HepG2 (cell line): ENCODE measurements around the gene NTN3. TPM values are rescaled to one million over a fixed set of nuclear protein-coding genes. Genes with fewer than 3 reads are reported as not detected.

Experiments
- BRF2 ChIP-seq: sonication (generic); formaldehyde crosslinking; IDR thresholded peaks from 2 replicates; pipeline ENCODE4 v1.8.1; 2022; ENCODE audit warnings: mild to moderate bottlenecking, missing genetic modification reagents
- ERF ChIP-seq: IDR thresholded peaks from 2 replicates; pipeline ENCODE4 v1.6.1; 2018; ENCODE audit warnings: missing biosample characterization, missing genetic modification reagents
- ETV5 ChIP-seq: IDR thresholded peaks from 2 replicates; pipeline ENCODE4 v1.6.1; 2018; ENCODE audit warnings: missing biosample characterization, missing genetic modification reagents, inconsistent platforms, borderline replicate concordance
- FOXK2 ChIP-seq: fragments of 450-650 bp; IDR thresholded peaks from 2 replicates; pipeline ENCODE4 v1.6.1; 2016
- FOXP4 ChIP-seq: sonication (generic); formaldehyde crosslinking; IDR thresholded peaks from 2 replicates; pipeline ENCODE4 v1.4.0; 2020; ENCODE audit warnings: missing genetic modification reagents
- HHEX ChIP-seq: IDR thresholded peaks from 2 replicates; pipeline ENCODE4 v1.6.1; 2016; ENCODE audit warnings: control low read depth
- HNF4A ChIP-seq: sonication (generic); formaldehyde crosslinking; IDR thresholded peaks from 2 replicates; pipeline ENCODE4 v1.4.0; 2020; ENCODE audit warnings: missing genetic modification reagents
- HOXA5 ChIP-seq: sonication (generic); formaldehyde crosslinking; IDR thresholded peaks from 2 replicates; pipeline ENCODE4 v1.4.0; 2020; ENCODE audit warnings: missing genetic modification reagents
- IRX3 ChIP-seq: sonication (generic); formaldehyde crosslinking; IDR thresholded peaks from 2 replicates; pipeline ENCODE4 v1.8.1; 2023; ENCODE audit warnings: mild to moderate bottlenecking, low read depth, missing genetic modification reagents, borderline replicate concordance
- JUND ChIP-seq: sonication (generic); formaldehyde crosslinking; IDR thresholded peaks from 2 replicates; pipeline ENCODE4 v1.8.0; 2022; ENCODE audit warnings: mild to moderate bottlenecking, missing genetic modification reagents
- MLX ChIP-seq: IDR thresholded peaks from 2 replicates; pipeline ENCODE4 v1.6.1; 2016
- MTF1 ChIP-seq: sonication (generic); formaldehyde crosslinking; IDR thresholded peaks from 2 replicates; pipeline ENCODE4 v1.5.0; 2020; ENCODE audit warnings: missing genetic modification reagents
- MXI1 ChIP-seq: IDR thresholded peaks from 3 replicates; pipeline ENCODE4 v1.6.1; 2012; ENCODE audit warnings: low read depth, low read length, inconsistent platforms, borderline replicate concordance
- RELA ChIP-seq: sonication (generic); formaldehyde crosslinking; IDR thresholded peaks from 2 replicates; pipeline ENCODE4 v1.4.0; 2020; ENCODE audit warnings: missing genetic modification reagents
- YEATS4 ChIP-seq: sonication (generic); formaldehyde crosslinking; IDR thresholded peaks from 2 replicates; pipeline ENCODE4 v1.4.0; 2020; ENCODE audit warnings: missing genetic modification reagents, borderline replicate concordance
- ZBTB46 ChIP-seq: sonication (generic); formaldehyde crosslinking; IDR thresholded peaks from 2 replicates; pipeline ENCODE4 v1.4.0; 2020; ENCODE audit warnings: mild to moderate bottlenecking, missing genetic modification reagents, borderline replicate concordance
- ZKSCAN8 ChIP-seq: IDR thresholded peaks from 2 replicates; pipeline ENCODE4 v1.6.1; 2016; ENCODE audit warnings: borderline replicate concordance, missing genetic modification reagents, missing compliant biosample characterization
- ZNF124 ChIP-seq: sonication (generic); formaldehyde crosslinking; IDR thresholded peaks from 2 replicates; pipeline ENCODE4 v1.4.0; 2020; ENCODE audit warnings: missing genetic modification reagents
- ZNF160 ChIP-seq: sonication (generic); formaldehyde crosslinking; IDR thresholded peaks from 2 replicates; pipeline ENCODE4 v1.8.0; 2022; ENCODE audit warnings: mild to moderate bottlenecking, inconsistent platforms, missing genetic modification reagents
- ZNF282 ChIP-seq: fragments of 450-650 bp; IDR thresholded peaks from 2 replicates; pipeline ENCODE4 v1.6.1; 2018; ENCODE audit not compliant: partially characterized antibody
- ZNF414 ChIP-seq: sonication (generic); formaldehyde crosslinking; IDR thresholded peaks from 2 replicates; pipeline ENCODE4 v1.5.0; 2020; ENCODE audit warnings: missing genetic modification reagents
- ZNF572 ChIP-seq: sonication (generic); formaldehyde crosslinking; IDR thresholded peaks from 2 replicates; pipeline ENCODE4 v1.5.1; 2020; ENCODE audit warnings: mild to moderate bottlenecking, missing genetic modification reagents
- ZNF615 ChIP-seq: sonication (generic); formaldehyde crosslinking; IDR thresholded peaks from 2 replicates; pipeline ENCODE4 v1.5.0; 2020; ENCODE audit warnings: mild to moderate bottlenecking, missing genetic modification reagents, borderline replicate concordance
- polyA plus RNA-seq, 8 experiments: library from polyadenylated mRNA; depleted of rRNA in 3 of 8; stranded (reverse) in 7 of 8; unstranded in 1 of 8; fragments of >200 nt; fragmentation: Illumina TruSeq in 4 of 8; extraction: Trizol in 4 of 8; gene quantifications; 2 replicates each; pipeline versions ENCODE4 v1.2.1 to v1.2.3, GENCODE V29; 2011 to 2016; ENCODE audit warnings: low read depth in 4 of 8, missing spikeins in 1 of 8, mixed read lengths in 1 of 8; ENCODE audit not compliant: insufficient read depth in 1 of 8
- total RNA-seq, 5 experiments: library from RNA; depleted of rRNA; stranded (reverse); fragments of >200 nt; fragmentation: Illumina TruSeq; extraction: Trizol; gene quantifications; 2 replicates each; pipeline ENCODE4 v1.2.3, GENCODE V29; 2016; ENCODE audit warnings: low read depth in 1 of 5
- TF ChIP-seq, protein P1 (sequence below): sonication (generic); formaldehyde crosslinking; IDR thresholded peaks from 2 replicates; pipeline ENCODE4 v1.8.0; 2022; ENCODE audit warnings: low read depth, missing genetic modification reagents

The NTN3 gene
- total and polyA plus RNA-seq, 2 of the 13 experiments (the other 11 are each of a cell fraction or from before 2014, with no cell fraction given): 0.09 to 0.20 TPM

- TF ChIP-seq ZBTB46 (CRISPR knock-in tag) (no peak), ZNF414 (CRISPR knock-in tag) (no peak), HOXA5 (CRISPR knock-in tag) (no peak), HHEX (CRISPR knock-in tag) (no peak), IRX3 (CRISPR knock-in tag) (no peak), ETV5 (CRISPR knock-in tag) (0 out of 2 replicates have a peak, but pooled peaks have one; percentile 11), FOXP4 (CRISPR knock-in tag) (no peak), RELA (CRISPR knock-in tag) (no peak), ZKSCAN8 (no peak), ZNF615 (CRISPR knock-in tag) (no peak), MXI1 (no peak), ZNF282 (no peak), FOXK2 (no peak), MLX (CRISPR knock-in tag) (0 out of 2 replicates have a peak, but pooled peaks have one; percentile 10), MTF1 (CRISPR knock-in tag) (no peak), ERF (CRISPR knock-in tag) (no peak), ZNF572 (CRISPR knock-in tag) (no peak), ZNF160 (CRISPR knock-in tag) (no peak), JUND (CRISPR knock-in tag) (no peak), ZNF124 (CRISPR knock-in tag) (no peak), HNF4A (no peak), BRF2 (CRISPR knock-in tag) (no peak), YEATS4 (CRISPR knock-in tag) (no peak)
- TF ChIP-seq, protein P1, sequence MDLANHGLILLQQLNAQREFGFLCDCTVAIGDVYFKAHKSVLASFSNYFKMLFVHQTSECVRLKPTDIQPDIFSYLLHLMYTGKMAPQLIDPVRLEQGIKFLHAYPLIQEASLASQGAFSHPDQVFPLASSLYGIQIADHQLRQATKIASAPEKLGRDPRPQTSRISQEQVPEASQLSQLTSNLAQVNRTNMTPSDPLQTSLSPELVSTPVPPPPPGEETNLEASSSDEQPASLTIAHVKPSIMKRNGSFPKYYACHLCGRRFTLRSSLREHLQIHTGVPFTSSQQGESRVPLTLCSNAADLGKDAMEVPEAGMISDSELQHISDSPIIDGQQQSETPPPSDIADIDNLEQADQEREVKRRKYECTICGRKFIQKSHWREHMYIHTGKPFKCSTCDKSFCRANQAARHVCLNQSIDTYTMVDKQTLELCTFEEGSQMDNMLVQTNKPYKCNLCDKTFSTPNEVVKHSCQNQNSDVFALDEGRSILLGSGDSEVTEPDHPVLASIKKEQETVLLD (CRISPR knock-in tag): no peak
Measured at GRCh38 chr16:2520784-2521531, 49.9 kb downstream of the NTN3 start (continued).
